ENCODE results near the gene MDH2.
"Not testable (repeated sequence)": the region's sequence is repeated elsewhere in the genome, so short reads cannot be mapped to it uniquely, and the experiment has no call there.

DNA sequence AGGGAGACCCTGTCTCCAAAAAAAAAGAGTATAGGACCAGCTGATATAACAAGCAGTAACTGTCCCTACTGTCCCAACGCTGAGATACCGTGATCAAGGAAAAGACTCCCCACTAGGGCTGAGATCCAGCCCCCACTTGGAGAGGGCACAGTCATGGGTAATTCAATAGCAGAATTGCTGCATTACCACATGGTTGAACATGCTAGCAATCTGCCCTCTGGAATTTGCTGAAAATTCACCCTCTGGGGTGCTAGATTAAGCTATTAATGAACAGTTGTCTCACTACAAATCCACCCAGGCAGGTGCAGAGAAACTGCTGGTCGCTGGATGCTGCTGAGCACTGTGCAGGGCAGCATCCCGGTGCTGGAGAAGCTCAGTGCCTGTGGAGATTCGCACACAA, 46.4 kb downstream of the MDH2 start:
- TF ChIP-seq, protein P1, sequence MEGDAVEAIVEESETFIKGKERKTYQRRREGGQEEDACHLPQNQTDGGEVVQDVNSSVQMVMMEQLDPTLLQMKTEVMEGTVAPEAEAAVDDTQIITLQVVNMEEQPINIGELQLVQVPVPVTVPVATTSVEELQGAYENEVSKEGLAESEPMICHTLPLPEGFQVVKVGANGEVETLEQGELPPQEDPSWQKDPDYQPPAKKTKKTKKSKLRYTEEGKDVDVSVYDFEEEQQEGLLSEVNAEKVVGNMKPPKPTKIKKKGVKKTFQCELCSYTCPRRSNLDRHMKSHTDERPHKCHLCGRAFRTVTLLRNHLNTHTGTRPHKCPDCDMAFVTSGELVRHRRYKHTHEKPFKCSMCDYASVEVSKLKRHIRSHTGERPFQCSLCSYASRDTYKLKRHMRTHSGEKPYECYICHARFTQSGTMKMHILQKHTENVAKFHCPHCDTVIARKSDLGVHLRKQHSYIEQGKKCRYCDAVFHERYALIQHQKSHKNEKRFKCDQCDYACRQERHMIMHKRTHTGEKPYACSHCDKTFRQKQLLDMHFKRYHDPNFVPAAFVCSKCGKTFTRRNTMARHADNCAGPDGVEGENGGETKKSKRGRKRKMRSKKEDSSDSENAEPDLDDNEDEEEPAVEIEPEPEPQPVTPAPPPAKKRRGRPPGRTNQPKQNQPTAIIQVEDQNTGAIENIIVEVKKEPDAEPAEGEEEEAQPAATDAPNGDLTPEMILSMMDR (conservative IDR thresholded peaks at IDR 0.05; ENCODE audit: low read length) = not testable (repeated sequence)
- not testable (repeated sequence) for TF ChIP-seq EZH2phosphoT487 (IDR thresholded peaks at IDR 0.05; ENCODE audit: borderline replicate concordance)

All from Loucy (cell line).